ENCODE data around the gene TRPC1.

Gene TRPC1

DNA sequence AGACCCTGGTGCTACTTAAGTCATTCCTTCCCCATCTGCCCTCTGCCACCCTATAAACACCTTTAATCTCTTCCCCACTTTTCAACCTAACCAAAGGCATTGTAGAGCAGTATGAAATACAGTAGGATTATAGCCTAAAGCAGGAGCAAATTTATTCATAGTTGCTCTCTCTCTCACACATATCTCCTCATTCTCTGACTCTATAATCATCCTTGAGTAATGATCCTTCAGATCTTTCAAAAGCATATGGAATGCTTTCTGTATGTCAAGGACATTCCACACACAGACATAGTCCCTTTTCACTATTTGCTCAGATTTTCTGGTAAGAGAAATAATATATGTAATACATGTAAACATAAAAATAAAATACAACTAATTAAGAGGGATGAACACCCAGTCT, 54.1 kb downstream of the TRPC1 start:
- TF ChIP-seq, protein P1, sequence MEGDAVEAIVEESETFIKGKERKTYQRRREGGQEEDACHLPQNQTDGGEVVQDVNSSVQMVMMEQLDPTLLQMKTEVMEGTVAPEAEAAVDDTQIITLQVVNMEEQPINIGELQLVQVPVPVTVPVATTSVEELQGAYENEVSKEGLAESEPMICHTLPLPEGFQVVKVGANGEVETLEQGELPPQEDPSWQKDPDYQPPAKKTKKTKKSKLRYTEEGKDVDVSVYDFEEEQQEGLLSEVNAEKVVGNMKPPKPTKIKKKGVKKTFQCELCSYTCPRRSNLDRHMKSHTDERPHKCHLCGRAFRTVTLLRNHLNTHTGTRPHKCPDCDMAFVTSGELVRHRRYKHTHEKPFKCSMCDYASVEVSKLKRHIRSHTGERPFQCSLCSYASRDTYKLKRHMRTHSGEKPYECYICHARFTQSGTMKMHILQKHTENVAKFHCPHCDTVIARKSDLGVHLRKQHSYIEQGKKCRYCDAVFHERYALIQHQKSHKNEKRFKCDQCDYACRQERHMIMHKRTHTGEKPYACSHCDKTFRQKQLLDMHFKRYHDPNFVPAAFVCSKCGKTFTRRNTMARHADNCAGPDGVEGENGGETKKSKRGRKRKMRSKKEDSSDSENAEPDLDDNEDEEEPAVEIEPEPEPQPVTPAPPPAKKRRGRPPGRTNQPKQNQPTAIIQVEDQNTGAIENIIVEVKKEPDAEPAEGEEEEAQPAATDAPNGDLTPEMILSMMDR (IDR thresholded peaks at IDR 0.05), result no peak

DNA sequence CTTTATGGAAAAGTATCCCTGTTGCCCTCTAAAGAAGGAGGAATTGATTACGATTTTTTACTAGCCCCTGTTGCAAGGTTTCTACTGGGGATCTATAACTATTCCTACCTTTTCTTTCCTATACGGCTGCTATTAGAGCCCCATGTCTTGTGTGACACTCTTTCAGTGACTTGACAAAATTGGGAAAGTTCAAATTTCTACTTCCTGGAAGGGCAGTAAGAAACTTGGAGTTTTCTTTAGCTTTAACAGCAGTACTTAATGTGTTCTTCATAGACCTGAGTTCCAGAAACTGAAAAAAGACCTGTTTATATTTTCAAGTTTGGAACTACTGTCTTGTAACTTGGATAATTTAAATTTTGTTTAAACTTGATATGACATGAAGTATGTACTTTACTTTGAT, 54.7 kb downstream of the TRPC1 start:
- TF ChIP-seq, protein P1 (IDR thresholded peaks at IDR 0.05), result no peak

DNA sequence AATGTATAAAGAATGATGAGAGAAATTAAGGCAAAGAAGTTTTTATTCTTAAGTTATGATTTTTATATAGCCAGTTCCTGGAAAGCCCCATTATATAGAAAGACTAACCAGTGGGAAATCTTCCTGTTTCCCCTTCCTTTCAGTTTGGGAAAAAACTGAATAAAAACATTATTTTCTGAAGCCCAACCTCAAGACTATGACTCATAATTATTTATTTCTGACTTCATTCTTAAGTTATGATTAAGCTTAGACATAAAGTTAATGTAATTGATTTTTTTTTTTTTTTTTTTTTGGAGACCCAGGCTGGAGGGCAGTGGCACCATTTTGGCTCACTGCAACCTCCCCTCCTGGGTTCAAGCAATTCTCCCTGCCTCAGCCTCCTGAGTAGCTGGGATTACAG, 55.8 kb downstream of the TRPC1 start:
- TF ChIP-seq, protein P1 (IDR thresholded peaks at IDR 0.05), result no peak

DNA sequence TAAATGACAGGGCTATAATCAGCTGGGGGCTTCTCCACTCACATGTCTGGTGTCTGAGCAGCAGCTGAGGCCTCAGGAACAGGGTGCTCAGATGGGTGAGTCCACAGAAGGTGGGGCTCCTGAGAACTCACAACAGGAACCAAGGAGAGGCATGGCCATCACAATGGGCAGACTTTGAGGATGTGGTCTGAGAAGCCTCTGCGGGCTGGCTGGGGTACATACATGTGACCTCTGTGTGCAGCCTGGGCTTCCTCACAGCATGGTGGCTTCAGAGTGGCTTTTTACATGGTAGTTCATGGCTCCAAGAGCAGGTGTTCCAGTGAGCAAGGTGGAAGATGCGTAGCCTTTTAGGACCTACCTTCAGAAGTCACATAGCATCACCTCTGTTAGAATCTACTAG, 58.8 kb downstream of the TRPC1 start:
- TF ChIP-seq, protein P1 (IDR thresholded peaks at IDR 0.05), result no peak

DNA sequence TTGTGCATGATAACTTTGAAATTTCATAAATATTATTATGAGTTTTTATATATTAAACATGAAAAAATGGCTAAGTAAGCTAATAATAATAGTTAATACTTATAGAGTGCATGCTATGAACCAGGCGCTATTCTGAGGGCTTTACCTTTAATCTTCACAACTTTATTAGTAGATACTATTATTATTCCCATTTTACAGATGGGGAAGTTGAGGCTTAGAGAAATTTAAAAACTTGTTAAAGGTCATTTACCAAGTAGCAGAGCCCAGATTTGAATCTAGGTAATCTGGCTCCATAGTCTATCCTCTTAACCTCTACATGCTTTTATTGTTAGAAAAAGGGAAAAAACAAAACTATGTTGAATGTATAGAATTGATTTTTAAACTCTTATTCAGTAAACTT, 60.4 kb downstream of the TRPC1 start:
- TF ChIP-seq, protein P1 (IDR thresholded peaks at IDR 0.05), result no peak

DNA sequence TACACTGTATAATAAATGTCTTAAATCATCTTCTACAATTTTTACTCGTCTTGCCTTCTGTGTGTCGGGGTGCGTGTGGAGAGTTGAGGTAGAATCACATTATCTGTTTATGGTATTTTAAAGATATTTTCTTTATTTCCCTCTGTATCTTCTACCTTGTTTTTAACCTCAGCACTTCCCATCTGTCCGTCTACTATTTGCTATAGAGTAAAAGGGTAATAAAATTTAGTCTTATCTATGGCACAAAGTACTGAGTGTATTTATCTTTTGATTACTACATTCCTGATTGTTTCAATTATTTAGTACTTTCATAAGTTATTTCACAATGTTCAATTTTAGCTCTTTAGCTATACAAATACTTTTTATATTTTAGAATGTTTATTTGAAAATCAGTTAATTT, 62.2 kb downstream of the TRPC1 start:
- TF ChIP-seq, protein P1 (IDR thresholded peaks at IDR 0.05), result no peak

DNA sequence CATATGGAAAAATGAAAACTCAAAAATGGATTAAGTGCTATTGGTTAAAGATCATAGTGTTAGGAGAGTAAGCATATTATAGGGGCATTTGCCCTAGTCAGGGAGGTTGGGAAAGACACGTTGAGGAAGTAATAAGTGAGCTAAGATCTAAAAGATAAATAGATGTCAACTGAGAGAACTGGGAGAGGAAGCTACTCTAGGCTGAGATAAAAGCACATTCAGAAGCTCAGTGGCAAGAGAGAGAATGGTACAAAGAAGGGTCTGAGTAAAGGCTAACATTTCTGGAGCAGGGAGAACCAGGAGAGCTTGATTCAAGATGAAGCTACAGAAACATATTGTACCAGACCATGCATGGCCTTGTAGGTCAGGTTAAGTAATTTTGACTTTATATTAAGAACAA, 63.9 kb downstream of the TRPC1 start:
- TF ChIP-seq, protein P1 (IDR thresholded peaks at IDR 0.05), result no peak

DNA sequence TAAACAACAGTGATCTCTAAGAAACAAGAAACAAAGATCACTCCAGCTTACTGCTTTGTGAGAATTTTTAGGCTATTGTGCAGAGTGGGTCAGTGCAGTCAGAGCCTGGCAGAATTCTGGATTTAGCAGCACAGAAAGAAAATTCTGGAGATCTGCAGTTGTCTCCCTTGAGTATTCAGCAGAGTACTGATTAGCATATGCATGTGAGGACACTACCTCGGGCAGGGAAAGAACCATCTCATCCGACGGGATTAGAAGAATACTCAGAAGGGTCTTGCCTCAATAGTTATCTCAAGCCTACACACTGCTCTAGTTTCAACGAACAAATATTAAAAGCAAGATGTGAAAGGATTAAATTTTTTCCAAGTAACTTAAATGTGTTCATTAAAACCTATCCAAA, 70.7 kb downstream of the TRPC1 start:
- TF ChIP-seq, protein P1 (IDR thresholded peaks at IDR 0.05), result no peak

Data from LNCAP (cell line).